Small intestine (tissue), 7 donors: ENCODE results near the gene CACNA1F. TPM values are rescaled to one million over a fixed set of nuclear protein-coding genes. Genes with fewer than 3 reads are reported as not detected.

ENCODE experiments used
- DNase-seq, 2 donors: peaks; one replicate each; pipeline versions ENCODE4 v3.0.0 to v3.0.0-alpha.2; 2013
- FAIRE-seq: peaks from 2 replicates; lab custom pipeline; 2012; peaks lifted over from hg19 to GRCh38; lab: Jason Lieb, UNC
- H3K27ac ChIP-seq, 3 donors: one replicate each; pipeline ENCODE4 v1.5.1; 2013; ENCODE audit warnings: low read length in 2 of 3, mild to moderate bottlenecking in 2 of 3, control low read depth in 1 of 3, inconsistent platforms in 1 of 3, low read depth in 1 of 3, moderate library complexity in 1 of 3
- H3K27me3 ChIP-seq, 3 donors: one replicate each; pipeline ENCODE4 v1.6.1; 2013; ENCODE audit warnings: low read length in 3 of 3, inconsistent platforms in 1 of 3; ENCODE audit not compliant: control insufficient read depth in 3 of 3, insufficient read depth in 3 of 3
- H3K36me3 ChIP-seq, 3 donors: one replicate each; pipeline ENCODE4 v1.6.1; 2013; ENCODE audit warnings: low read length in 3 of 3, inconsistent platforms in 1 of 3, low read depth in 1 of 3, mild to moderate bottlenecking in 1 of 3, moderate library complexity in 1 of 3; ENCODE audit not compliant: control insufficient read depth in 3 of 3, insufficient read depth in 2 of 3
- H3K4me1 ChIP-seq, 3 donors: one replicate each; pipeline ENCODE4 v1.6.1; 2013; ENCODE audit warnings: low read length in 2 of 3, inconsistent platforms in 1 of 3, low read depth in 1 of 3, mild to moderate bottlenecking in 1 of 3, moderate library complexity in 1 of 3; ENCODE audit not compliant: control insufficient read depth in 3 of 3, insufficient read depth in 2 of 3
- H3K4me3 ChIP-seq, 3 donors: one replicate each; pipeline ENCODE4 v1.5.1; 2013; ENCODE audit warnings: low read length in 3 of 3, control low read depth in 1 of 3, inconsistent platforms in 1 of 3, low read depth in 1 of 3, mild to moderate bottlenecking in 1 of 3, moderate library complexity in 1 of 3
- H3K9me3 ChIP-seq, 2 donors: one replicate each; pipeline ENCODE4 v1.6.1; 2013; ENCODE audit warnings: low read depth in 1 of 2, low read length in 1 of 2; ENCODE audit not compliant: control insufficient read depth in 2 of 2, insufficient read depth in 1 of 2
- WGBS, 3 donors: extraction: QIAGEN DNeasy Blood & Tissue Kit; methylation state at CpG; one replicate each; pipeline ENCODE4 v1.1.7; 2013; 5-methylcytosine and 5-hydroxymethylcytosine counted together
- polyA plus RNA-seq, 4 donors: library from polyadenylated mRNA; stranded (reverse) in 3 of 4; unstranded in 1 of 4; fragments of 200-250 nt in 3 of 4; fragments of 120-200 nt in 1 of 4; gene quantifications; one replicate each; pipeline versions ENCODE4 v1.2.1 to v1.2.3, GENCODE V29; 2013
- donor health status: healthy with polysubstance abuse.
- donor health status: control.
- donor health status: control.
- donor health status: Bipolar disorder and iron deficiency.
- donor health status: healthy.

CACNA1F gene
- polyA plus RNA-seq, 4 donors, result 0.22 to 1.7 (median 0.31) TPM

DNA sequence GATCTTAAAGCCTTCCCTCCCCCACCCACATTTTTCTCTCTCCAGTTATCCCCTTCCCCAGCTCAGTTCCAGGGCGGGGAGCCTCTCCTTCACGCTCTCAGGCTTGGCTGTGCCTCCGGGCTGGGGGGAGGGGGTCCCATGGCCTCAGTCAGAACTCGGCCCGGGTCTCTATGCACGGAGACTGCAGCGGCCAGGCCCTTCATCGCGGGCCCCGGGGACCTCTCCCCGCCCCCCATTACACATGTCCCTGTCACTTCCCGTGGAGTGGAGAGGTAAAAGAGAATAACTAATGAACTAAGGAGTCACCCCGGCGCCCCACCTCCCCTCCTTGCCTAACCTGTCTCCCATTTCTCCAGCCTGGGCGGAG lies 46.1 kb downstream of the CACNA1F start:
- Histone ChIP-seq H3K4me1 (peaks cover 0 to 12% (median 3%) of the 10 kb centered on the region in 3 donors), H3K9me3 (no peaks in the 10 kb centered on the region), H3K27ac (no peak overlapping the region), H3K4me3 (no peak overlapping the region), H3K27me3 (no peaks in the 10 kb centered on the region), H3K36me3 (peaks cover 0 to 13% (median 4%) of the 10 kb centered on the region in 3 donors)
- WGBS, 3 donors, result 74 to 81% (median 74%) methylated on average over 6 to 15 of the region's 15 CpGs
- FAIRE-seq (no peak), DNase-seq (no peak)

DNA sequence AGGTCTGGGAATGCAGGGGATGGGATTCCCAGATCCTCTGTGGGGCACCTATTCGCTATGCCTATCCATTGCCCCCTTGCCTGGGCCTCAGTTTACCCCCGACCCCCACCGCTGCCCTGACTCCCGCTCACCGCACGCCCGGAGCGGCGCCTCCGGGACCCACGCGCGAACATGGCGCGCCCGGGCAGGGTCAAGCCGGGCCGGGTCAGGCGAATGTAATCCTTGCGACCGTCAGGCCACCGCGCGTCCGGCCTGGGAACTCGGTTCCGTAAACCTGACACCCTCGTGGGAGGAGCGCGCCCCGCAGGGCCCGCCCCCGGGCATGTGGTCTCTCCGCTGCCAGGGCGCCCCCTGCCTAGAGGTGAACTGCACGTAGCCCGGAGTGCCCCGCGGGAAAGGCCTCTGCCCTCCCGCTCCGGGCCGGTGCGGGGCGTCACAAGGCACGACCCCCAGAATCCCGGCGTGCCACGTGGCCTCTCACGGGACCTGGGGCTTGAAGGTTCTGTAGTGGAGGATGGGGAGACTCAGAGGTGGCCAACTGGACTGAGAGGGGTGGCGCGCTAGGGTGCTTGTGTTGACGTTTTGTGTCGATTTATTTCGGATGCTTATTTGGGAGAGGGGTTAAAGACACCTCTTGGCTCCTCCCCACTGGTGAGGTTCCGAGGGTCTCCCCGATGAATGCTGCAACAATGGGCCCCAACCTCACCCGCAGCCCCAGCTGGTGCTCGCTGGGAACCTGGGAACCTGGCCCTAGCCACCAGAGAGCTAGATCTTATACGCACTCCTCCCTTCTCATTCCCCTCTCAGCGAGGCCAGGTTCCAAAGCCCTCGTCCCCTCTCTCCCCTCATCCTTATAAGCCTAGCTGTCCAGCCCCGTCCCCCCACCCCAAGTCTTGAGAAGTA lies 46.8 kb downstream of the CACNA1F start, which contains the start of gene PRICKLE3:
TSS of gene PRICKLE3 (minus strand) at position 249 of the 903 bp plus-strand sequence. CDS start at position 173, 76 bp downstream.
- H3K4me3 ChIP-seq, result peak within 1 kb of the TSS; percentile 41 to 60 (median 56)
- FAIRE-seq (no peak), DNase-seq (peak; percentile 69 to 79)
- no peaks in the 10 kb centered on the region for H3K27me3 ChIP-seq
- H3K4me1 ChIP-seq, result peaks cover 0 to 12% (median 3%) of the 10 kb centered on the region in 3 donors
- H3K36me3 ChIP-seq, result peaks cover 0 to 15% (median 4%) of the 10 kb centered on the region in 3 donors
- no peaks in the 10 kb centered on the region for H3K9me3 ChIP-seq
- peak within 1 kb of the TSS; percentile 38 to 89 (median 68) for H3K27ac ChIP-seq
- 11 to 45% (median 21%) methylated on average over 42 to 62 of the region's 62 CpGs for WGBS, 3 donors

DNA sequence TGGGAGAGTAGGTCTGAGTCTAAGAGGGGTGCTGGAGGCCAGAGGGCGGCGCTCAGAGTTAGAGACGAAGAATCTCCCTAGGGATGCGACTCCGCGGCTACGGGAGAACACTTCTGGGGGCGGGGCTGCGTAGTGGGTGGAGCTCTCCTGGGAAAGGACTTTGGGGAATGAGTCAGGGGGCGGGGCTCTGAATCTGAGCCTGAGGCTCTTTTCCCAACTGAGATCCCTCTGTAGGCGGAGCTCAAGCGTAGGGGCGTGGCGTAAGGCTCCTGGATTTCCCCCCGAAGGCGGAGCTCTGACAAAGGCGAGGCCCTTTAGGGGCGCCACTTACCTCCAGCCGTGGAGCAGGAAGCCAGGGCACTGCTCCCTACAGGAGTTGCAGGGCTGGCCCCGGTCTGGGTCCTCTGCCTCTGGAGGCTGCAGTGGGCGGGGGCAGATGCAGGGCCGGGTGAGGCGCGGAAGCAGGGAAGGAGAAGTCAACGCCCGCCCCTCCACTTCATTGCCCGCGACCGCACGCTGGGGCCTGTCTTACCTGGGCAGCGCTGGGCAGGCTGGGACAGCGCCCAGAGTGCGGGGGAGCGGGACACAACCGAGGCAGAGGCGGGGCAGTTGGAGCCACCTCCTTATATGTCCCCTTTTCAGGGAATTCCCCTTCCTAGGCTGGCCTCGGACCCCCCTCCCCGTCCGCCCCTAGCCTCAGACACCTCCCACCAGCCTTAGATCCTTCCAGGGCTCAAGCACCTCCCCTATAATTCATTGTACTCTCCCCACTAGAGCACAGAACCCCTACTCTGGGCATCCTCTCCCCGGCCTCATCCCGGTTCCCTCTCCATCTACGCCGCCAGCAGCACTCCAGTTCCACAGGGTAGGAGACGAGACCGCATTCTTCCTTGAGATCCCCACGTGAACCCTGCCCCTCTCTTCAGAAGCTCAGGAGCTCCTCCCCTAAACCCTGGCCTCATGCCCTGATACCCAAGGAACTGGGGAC lies 48.6 kb downstream of the CACNA1F start:
- FAIRE-seq, result no peak

DNA sequence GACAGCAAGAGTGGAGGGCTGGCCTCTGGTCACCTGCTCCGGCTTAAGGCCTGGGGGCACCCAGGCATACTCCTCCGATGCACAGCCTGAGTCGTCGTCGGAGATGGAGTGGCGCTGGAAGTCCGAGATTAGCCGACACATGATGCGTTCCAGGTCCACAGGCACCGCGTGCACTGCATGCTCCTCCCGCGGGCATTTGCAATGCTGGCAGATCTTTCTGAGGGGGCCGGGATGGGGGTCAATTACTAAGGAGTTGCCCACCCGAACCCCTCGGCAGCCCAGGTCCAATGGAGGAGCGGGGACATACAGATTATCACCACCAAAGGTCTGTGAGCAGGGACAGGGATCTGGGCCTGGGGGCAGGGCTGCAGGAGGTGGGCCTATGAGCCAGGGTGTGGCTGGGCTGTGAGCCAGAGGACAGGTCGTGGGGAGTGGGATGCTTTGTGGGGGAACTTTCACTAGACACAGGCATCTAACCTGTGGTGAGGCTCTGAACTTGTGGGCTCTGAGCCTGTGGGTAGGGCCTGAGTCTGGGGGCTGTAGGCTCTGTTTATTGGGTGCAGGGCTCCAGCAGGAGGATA lies 49.3 kb downstream of the CACNA1F start:
- no peak for FAIRE-seq
- Histone ChIP-seq H3K27ac (peak overlapping the region in 2 of 3 donors; percentile 68 to 88), H3K4me3 (no peak overlapping the region)

More for the DNA sequence above, 48.6 kb downstream of the CACNA1F start:
- Histone ChIP-seq H3K4me3 (peak overlapping the region; percentile 15 to 60 (median 56)), H3K27me3 (no peaks in the 10 kb centered on the region), H3K36me3 (peaks cover 2 to 19% (median 4%) of the 10 kb centered on the region in 3 donors), H3K9me3 (no peaks in the 10 kb centered on the region), H3K27ac (peak overlapping the region in 2 of 3 donors; percentile 68 to 88), H3K4me1 (peaks cover 0 to 9% (median 3%) of the 10 kb centered on the region in 3 donors)
- WGBS, 3 donors, result 12 to 56% (median 24%) methylated on average over 21 to 46 of the region's 46 CpGs
- peak; percentile 93 for DNase-seq

DNA sequence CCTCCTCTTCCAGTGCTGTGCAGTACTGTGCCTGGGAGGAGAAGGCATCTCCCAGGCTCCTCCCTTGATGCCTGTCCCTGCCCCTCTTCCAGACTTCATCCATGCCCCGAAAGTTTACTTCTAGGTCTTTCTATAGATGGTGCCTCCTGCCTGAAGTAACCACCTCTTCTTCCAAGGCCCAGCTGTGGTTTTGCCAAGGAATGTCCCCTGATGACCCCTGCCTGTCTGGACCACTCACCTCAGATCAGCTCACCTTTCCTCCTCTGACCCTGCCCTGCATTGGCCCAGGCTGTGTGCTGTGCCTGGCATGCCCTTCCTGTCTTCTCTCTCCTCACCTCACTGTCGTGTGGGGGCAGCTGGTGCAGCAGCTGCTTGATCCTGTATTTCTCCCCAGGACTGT lies 53.8 kb downstream of the CACNA1F start:
- Histone ChIP-seq H3K36me3 (peaks cover 4 to 65% (median 4%) of the 10 kb centered on the region in 3 donors), H3K4me3 (no peak overlapping the region), H3K27me3 (no peaks in the 10 kb centered on the region), H3K27ac (no peak overlapping the region), H3K4me1 (peaks cover 0 to 3% (median 0%) of the 10 kb centered on the region in 3 donors), H3K9me3 (no peaks in the 10 kb centered on the region)
- WGBS, 3 donors, result 72 to 87% (median 83%) methylated on average over 2 of the region's 2 CpGs
- FAIRE-seq, result no peak
- no peak for DNase-seq

More for the DNA sequence above, 49.3 kb downstream of the CACNA1F start:
- H3K27me3 ChIP-seq, result no peaks in the 10 kb centered on the region
- 82 to 88% (median 84%) methylated on average over 16 to 18 of the region's 18 CpGs for WGBS, 3 donors
- peaks cover 0 to 9% (median 3%) of the 10 kb centered on the region in 3 donors for H3K4me1 ChIP-seq
- H3K9me3 ChIP-seq, result no peaks in the 10 kb centered on the region
- peaks cover 4 to 27% (median 4%) of the 10 kb centered on the region in 3 donors for H3K36me3 ChIP-seq
- no peak for DNase-seq

DNA sequence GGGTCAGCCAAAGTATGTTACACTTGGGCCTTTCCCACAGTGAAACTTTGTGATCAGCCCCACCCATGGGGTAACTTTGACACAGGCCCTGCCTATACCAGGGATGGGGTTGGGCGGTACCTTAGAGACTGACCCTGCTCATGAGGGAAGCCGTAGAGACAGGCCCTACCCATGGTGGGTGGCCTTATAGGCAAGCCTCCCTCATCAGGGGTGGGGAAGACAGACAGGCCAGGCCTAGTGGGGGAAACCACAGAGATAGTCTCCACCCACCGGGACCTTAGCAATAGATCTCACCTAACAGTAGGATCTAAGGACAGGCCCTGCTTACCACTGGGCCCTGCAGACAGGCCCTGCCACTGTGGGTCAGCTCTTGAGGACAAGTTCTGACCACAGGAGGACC lies 54.6 kb downstream of the CACNA1F start:
- no peaks in the 10 kb centered on the region for H3K27me3 ChIP-seq
- no peaks in the 10 kb centered on the region for H3K9me3 ChIP-seq
- H3K4me1 ChIP-seq, result no peaks in the 10 kb centered on the region
- peaks cover 4 to 70% (median 5%) of the 10 kb centered on the region in 3 donors for H3K36me3 ChIP-seq
- no peak overlapping the region for H3K4me3 ChIP-seq
- DNase-seq, result no peak
- no peak overlapping the region for H3K27ac ChIP-seq
- no peak for FAIRE-seq
- WGBS, 3 donors, result 83 to 88% (median 86%) methylated on average over 2 to 3 of the region's 3 CpGs

DNA sequence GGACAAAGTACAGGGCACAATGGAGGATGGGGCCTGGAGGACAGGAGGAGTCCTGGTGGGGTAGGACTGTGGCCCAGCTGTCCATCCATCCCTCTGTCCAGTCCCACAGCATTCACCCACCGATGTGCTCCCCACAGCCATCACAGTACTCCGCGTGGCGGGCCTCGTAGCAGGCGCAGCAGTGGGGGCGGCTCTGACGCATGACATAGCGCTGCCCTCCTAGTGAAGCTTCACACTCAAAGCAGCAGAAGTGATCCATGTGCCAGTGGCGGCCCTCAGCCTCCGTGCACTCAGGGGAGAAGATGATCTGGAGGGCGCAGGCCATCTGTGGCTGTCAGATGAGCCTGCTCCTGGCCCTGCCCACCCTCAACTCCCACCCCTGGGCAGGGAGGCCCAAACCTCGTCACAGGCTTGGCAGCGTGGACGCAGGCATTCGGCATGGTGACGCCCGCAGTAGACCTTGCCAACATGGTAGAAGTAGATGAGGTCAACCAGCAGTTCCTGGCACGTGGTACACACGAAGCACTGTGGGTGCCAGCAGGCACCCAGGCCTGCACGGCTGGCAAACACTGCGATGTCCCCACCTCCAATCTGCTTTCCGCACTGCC lies 55.2 kb downstream of the CACNA1F start:
- DNase-seq (no peak), FAIRE-seq (no peak)
- Histone ChIP-seq H3K4me3 (no peak overlapping the region), H3K9me3 (no peaks in the 10 kb centered on the region), H3K27ac (no peak overlapping the region), H3K36me3 (peaks cover 0 to 70% (median 9%) of the 10 kb centered on the region in 3 donors), H3K27me3 (no peaks in the 10 kb centered on the region), H3K4me1 (peaks cover 0 to 3% (median 0%) of the 10 kb centered on the region in 3 donors)
- 91 to 95% (median 92%) methylated on average over 14 to 23 of the region's 23 CpGs for WGBS, 3 donors
